Astrocyte of the cerebellum (primary cell): ENCODE measurements around the gene SLC5A2.

ENCODE experiments used
- DNase-seq: peaks from one replicate; pipeline ENCODE4 v3.0.0-alpha.2; 2011; ENCODE audit warnings: low read depth
- H3K4me3 ChIP-seq: 2 replicates; pipeline ENCODE4 v1.5.1; 2011; ENCODE audit warnings: mild to moderate bottlenecking, low read depth, low read length, moderate library complexity
- in situ Hi-C: cut with HindIII; loops from 2 replicates; pipeline ENCODE4 v1.10.0; 2017; ENCODE audit warnings: low sequenced_read_pairs
- TF ChIP-seq, protein P1 (sequence below): IDR thresholded peaks from 2 replicates; pipeline ENCODE4 v1.5.1; 2012; ENCODE audit warnings: low read length, low read depth, moderate library complexity, mild to moderate bottlenecking; ENCODE audit errors: missing control alignments

Gene SLC5A2

GRCh38 chr16:31484491-31485171 is 1.7 kb downstream of the SLC5A2 start:
- in situ Hi-C loops = no loop called here
- no peak overlapping the region for H3K4me3 ChIP-seq
- no peak for DNase-seq
- TF ChIP-seq, protein P1, sequence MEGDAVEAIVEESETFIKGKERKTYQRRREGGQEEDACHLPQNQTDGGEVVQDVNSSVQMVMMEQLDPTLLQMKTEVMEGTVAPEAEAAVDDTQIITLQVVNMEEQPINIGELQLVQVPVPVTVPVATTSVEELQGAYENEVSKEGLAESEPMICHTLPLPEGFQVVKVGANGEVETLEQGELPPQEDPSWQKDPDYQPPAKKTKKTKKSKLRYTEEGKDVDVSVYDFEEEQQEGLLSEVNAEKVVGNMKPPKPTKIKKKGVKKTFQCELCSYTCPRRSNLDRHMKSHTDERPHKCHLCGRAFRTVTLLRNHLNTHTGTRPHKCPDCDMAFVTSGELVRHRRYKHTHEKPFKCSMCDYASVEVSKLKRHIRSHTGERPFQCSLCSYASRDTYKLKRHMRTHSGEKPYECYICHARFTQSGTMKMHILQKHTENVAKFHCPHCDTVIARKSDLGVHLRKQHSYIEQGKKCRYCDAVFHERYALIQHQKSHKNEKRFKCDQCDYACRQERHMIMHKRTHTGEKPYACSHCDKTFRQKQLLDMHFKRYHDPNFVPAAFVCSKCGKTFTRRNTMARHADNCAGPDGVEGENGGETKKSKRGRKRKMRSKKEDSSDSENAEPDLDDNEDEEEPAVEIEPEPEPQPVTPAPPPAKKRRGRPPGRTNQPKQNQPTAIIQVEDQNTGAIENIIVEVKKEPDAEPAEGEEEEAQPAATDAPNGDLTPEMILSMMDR = no peak

GRCh38 chr16:31485571-31485970 is 2.6 kb downstream of the SLC5A2 start:
- no peak overlapping the region for H3K4me3 ChIP-seq
- in situ Hi-C loops = no loop called here
- TF ChIP-seq, protein P1 = no peak
- DNase-seq = no peak

DNA sequence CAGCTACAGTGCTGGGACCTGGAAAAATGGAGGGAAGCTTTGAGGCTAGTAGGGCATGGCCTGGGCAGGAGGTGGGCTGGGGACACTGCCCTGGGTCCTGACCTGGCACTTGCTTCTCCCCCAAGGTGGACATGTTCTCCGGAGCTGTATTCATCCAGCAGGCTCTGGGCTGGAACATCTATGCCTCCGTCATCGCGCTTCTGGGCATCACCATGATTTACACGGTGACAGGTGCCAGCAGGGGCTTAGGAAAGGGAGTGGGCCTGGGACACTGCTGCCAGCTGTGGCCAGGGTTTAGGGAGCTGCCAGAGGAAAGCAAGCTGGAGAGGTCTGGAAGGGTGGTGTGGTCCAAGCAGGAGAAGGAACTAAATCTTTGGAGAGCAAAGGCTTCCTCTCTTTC is 3.1 kb downstream of the SLC5A2 start:
- H3K4me3 ChIP-seq = no peak overlapping the region
- DNase-seq = no peak

DNA sequence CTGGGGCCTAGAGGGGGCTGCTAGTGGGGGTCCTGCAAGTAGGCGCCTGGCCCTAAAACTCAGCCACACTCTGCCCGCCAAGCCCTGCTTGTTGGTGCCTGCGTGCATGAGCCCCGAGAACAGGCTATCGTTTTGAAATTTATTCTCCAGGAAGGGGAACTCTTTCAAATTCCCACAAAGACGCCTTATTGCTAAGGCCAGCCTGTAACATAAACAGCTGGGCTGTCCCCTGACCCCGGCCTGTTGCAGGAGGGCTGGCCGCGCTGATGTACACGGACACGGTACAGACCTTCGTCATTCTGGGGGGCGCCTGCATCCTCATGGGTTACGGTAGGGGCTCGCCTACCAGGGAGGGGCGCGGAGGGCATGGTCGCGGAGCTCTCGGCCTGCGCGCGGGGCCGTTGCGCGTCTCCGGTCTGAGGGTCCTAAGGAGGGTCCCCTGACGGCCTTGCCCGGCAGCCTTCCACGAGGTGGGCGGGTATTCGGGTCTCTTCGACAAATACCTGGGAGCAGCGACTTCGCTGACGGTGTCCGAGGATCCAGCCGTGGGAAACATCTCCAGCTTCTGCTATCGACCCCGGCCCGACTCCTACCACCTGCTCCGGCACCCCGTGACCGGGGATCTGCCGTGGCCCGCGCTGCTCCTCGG is 4.3 kb downstream of the SLC5A2 start:
- in situ Hi-C loops = no loop called here
- DNase-seq = no peak
- H3K4me3 ChIP-seq = peak overlapping the region; percentile 48
- TF ChIP-seq, protein P1 = no peak

More for the DNA sequence above, 3.1 kb downstream of the SLC5A2 start:
- in situ Hi-C loops = no loop called here
- TF ChIP-seq, protein P1 = no peak

DNA sequence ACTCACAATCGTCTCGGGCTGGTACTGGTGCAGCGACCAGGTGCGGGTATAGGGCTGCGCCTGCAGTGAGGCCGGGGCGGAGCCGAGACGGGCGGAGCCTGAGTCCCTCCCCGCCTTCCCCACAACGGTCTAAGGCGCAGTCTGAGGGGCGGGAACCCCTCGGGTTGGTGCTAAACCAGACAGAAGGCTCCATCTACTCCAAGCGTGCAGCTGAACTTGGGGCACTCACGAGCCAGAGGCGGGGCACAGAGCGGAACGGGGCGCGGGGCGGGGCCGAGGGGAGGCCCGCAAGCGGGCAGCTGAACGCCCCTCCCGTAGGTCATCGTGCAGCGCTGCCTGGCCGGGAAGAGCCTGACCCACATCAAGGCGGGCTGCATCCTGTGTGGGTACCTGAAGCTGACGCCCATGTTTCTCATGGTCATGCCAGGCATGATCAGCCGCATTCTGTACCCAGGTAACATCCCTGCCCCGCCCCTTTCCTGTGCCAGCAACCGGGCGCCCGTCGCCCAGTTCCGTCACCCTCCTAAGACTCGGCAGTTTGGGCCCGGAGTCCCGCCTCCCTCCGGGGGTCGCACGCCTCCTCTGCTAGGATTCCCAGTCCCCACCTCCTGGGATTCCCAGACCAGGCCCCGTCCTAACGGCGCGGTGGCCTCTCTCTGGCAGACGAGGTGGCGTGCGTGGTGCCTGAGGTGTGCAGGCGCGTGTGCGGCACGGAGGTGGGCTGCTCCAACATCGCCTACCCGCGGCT is 5.0 kb downstream of the SLC5A2 start:
- TF ChIP-seq, protein P1 = no peak
- in situ Hi-C loops = no loop called here
- peak overlapping the region; percentile 48 for H3K4me3 ChIP-seq
- DNase-seq = no peak

- in situ Hi-C loops = no loop called here
- TF ChIP-seq, protein P1 = no peak
- peak overlapping the region; percentile 48 for H3K4me3 ChIP-seq
- DNase-seq = no peak
Measured at GRCh38 chr16:31488468-31489297, 5.8 kb downstream of the SLC5A2 start.
